ENCODE data around the gene PPM1L.
A peak's percentile ranks its signal among the peaks of the same experiment; 100 is the strongest.

Gene PPM1L

GRCh38 chr3:160753953-160754352 lies 2.1 kb upstream of the PPM1L start:
- peak overlapping the region; percentile 96 for H3K4me3 Mint-ChIP-seq
- no peaks in the 10 kb centered on the region for H3K36me3 Mint-ChIP-seq
- H3K27me3 Mint-ChIP-seq, result peaks cover 4% of the 10 kb centered on the region
- no peak overlapping the region for H3K27ac Mint-ChIP-seq
- H3K4me1 Mint-ChIP-seq (ENCODE audit: low read depth), result peaks cover 26% of the 10 kb centered on the region
- no peaks in the 10 kb centered on the region for H3K9me3 Mint-ChIP-seq (ENCODE audit: low read depth)

DNA sequence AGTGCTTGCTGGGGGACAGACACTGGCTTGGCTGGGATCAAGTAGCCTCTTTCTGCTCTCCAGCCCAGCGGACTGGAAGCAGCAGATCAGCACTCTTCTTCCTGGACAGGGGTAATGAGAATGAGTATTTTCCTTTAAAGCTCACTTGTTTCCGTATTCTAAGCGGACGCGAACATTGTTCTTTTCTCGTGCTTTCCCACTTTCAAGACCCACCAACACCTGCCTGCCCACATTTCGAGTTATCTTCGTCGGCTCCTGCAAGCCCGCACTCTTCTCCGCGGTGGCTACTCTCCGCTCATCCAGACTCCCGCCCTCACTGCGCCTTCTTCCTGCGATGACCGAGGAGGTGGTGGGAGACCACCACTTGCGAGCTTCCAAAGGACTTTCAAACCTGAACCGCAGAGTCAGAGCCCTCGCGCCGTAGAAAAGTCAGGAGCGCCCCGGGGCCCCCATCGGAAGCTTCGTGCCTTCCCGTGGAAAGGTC lies 1.6 kb upstream of the PPM1L start:
- Mint-ChIP-seq H3K9me3 (ENCODE audit: low read depth) (no peaks in the 10 kb centered on the region), H3K27me3 (peaks cover 7% of the 10 kb centered on the region), H3K36me3 (no peaks in the 10 kb centered on the region), H3K4me3 (peak overlapping the region; percentile 96), H3K27ac (peak overlapping the region; percentile 94), H3K4me1 (ENCODE audit: low read depth) (peaks cover 26% of the 10 kb centered on the region)

DNA sequence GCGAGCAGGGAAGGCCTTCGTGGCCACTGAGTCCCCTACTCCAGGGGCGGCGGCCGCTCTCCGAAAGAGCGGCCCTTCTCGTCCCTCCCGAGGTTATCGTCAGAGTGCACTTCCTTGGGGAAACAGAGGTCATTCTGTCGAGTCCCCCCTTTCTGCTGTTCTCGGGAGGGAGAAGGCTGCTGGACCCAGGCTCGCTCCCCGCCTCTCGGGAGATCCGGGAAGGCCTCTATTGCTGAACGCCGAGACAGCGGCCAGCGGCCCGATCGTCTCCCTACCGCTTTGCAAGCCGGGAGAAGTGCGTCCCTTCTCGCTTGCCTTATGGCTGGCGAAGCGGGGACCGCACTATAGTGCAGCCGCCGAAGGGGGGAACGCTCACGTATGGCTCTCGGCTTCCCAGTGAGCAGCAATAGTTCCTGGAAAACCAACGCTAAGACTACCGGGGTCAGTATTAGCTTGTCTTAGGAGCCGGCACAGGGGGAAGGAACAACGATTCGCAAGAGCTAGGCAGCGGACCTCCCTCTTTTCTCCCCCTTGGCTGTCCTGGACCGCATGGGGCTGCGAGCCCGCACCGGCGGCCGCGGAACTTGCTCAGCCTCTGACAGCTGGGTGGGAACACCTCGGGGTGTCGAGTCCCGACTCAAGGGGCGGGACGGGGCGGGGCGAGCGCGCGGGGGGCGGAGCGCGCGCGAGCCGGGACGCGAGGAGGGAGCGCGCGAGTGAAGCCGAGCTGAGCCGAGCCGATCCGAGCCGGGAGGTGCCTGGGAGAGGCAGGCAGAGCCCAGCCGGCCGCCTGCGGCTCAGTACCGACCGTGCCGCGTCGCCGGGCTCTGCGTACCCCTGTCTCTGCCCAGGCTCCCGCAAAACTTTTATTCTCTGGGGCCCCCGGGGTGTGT lies 930 bp upstream of the PPM1L start:
- peak overlapping the region; percentile 94 for H3K27ac Mint-ChIP-seq
- H3K4me3 Mint-ChIP-seq, result peak overlapping the region; percentile 96
- H3K27me3 Mint-ChIP-seq, result peaks cover 10% of the 10 kb centered on the region
- peaks cover 26% of the 10 kb centered on the region for H3K4me1 Mint-ChIP-seq (ENCODE audit: low read depth)
- H3K9me3 Mint-ChIP-seq (ENCODE audit: low read depth), result no peaks in the 10 kb centered on the region
- peaks cover 2% of the 10 kb centered on the region for H3K36me3 Mint-ChIP-seq

DNA sequence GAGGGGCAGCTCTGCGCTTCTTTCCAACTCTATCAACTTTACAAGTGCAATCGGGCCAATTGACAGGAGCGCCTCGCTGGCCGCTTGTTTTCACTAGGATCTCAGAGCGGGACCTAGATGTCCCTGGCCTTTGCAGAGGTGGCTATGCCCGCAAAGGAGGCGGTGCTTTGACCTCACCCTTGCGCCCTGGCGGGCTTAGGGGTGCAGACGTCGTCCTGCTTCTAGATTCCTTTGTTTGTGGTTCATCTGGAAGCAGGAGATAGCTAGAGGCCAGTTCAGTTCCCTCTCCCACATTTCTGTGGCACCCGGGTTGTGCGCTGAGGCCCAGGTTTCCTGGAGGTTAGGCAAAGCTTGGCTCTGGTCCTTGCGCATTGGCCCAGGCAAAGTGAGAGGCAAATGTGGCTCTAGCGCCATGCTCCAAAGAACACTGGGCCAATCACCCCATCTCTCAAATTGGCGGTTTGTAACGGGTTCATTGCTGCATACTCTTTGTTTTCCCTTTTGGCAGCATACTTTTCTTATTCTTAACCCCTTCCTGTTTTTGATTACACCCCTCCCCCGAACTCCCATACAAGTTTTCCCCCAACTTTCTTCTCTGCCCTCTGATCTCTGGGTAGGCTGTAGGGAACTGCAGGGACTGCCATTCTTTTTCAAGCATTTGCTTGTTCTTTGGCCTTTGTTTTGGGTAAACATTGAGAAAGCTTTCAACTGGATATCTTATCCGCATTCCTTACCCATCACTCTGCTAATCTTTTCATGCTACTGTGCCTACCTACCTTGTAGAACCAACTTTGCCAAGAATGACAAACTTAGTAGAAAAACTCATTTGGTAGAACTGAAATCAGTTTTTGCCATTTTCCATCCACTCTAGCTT lies 1.4 kb downstream of the PPM1L start:
- Mint-ChIP-seq H3K27me3 (peaks cover 14% of the 10 kb centered on the region), H3K4me1 (ENCODE audit: low read depth) (peaks cover 26% of the 10 kb centered on the region)

DNA sequence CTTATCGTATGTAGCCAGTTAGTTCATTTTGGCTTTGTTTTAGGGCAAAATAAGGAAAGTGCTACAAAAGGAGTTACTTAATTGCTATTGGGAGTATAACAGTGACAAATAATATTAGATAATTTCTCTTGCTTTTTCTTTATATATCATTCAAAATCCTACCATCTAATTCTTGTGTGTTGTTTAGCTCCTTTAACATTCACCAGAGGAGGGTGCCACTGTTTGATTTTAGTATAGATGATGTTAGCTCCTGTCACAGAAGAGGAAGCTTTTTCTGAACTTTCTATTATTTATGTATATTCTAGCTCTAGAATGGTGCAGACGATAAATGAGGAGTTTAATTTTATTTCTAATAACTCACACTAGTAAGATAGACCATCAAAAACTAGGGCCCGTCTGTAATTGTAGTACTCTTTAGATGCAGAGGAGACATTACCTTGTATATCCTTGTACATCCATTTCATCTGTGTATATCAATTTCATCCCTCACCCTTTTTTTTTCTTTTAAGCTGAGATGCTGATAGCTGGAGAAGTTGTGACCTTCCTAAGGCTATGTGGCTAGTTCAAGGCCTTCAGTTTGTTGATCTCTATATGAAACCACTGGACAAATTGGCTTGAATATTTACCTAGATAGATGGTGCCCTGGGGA lies 3.0 kb downstream of the PPM1L start:
- Mint-ChIP-seq H3K36me3 (peaks cover 8% of the 10 kb centered on the region), H3K4me3 (no peak overlapping the region), H3K27me3 (peaks cover 14% of the 10 kb centered on the region), H3K27ac (no peak overlapping the region), H3K4me1 (ENCODE audit: low read depth) (peaks cover 22% of the 10 kb centered on the region), H3K9me3 (ENCODE audit: low read depth) (no peaks in the 10 kb centered on the region)

More for the DNA sequence above, 1.4 kb downstream of the PPM1L start:
- Mint-ChIP-seq H3K9me3 (ENCODE audit: low read depth) (no peaks in the 10 kb centered on the region), H3K4me3 (peak overlapping the region; percentile 91), H3K36me3 (peaks cover 5% of the 10 kb centered on the region), H3K27ac (no peak overlapping the region)

DNA sequence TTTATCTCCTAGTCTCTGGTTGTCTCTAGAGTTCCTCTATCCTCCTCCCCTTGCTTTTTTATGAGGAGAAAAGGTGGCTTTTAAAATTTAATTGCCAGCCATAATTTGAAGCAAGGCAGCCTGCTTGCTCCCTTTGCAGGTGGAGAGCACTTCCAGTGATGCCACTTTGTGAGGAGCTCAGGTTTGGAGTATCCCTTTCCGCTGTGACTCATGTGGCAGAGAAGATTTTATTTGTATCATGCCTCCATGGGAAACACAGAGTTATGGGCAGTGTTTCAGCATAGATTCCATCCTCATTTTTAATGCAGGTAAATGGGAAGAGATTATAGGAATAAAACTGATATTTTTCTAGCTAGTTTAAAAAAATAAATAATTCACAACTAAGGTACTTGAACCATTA lies 7.0 kb downstream of the PPM1L start:
- Mint-ChIP-seq H3K4me1 (ENCODE audit: low read depth) (no peaks in the 10 kb centered on the region), H3K4me3 (no peak overlapping the region), H3K9me3 (ENCODE audit: low read depth) (no peaks in the 10 kb centered on the region), H3K27ac (no peak overlapping the region), H3K27me3 (peaks cover 11% of the 10 kb centered on the region), H3K36me3 (peaks cover 8% of the 10 kb centered on the region)

DNA sequence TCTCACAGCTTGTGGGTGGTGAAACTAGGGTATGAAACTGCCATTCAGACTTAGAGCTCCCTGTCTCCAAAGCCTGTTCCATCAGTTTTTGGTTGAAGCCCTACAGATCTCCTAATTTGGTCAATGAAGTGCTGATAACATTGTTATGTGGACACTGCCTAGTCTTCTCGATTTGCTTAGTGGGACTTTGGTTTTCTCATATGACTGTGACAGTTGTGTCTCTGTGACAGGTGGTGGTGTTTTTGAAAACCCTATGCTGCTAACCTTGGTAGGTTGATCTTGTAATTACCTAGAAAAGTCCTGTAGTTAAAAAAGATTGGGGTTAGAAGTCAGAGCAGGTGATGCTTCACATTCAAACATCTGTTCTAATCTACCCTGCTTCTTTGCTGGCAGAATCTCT lies 9.2 kb downstream of the PPM1L start:
- H3K4me3 Mint-ChIP-seq, result no peak overlapping the region
- H3K27ac Mint-ChIP-seq, result no peak overlapping the region
- peaks cover 8% of the 10 kb centered on the region for H3K27me3 Mint-ChIP-seq
- no peaks in the 10 kb centered on the region for H3K4me1 Mint-ChIP-seq (ENCODE audit: low read depth)
- H3K36me3 Mint-ChIP-seq, result peaks cover 9% of the 10 kb centered on the region
- no peaks in the 10 kb centered on the region for H3K9me3 Mint-ChIP-seq (ENCODE audit: low read depth)

GRCh38 chr3:160768031-160768430 lies 12.0 kb downstream of the PPM1L start:
- H3K36me3 Mint-ChIP-seq, result peaks cover 5% of the 10 kb centered on the region
- H3K27ac Mint-ChIP-seq, result no peak overlapping the region
- H3K9me3 Mint-ChIP-seq (ENCODE audit: low read depth), result no peaks in the 10 kb centered on the region
- peaks cover 4% of the 10 kb centered on the region for H3K27me3 Mint-ChIP-seq
- no peaks in the 10 kb centered on the region for H3K4me1 Mint-ChIP-seq (ENCODE audit: low read depth)
- no peak overlapping the region for H3K4me3 Mint-ChIP-seq

- Mint-ChIP-seq H3K4me3 (no peak overlapping the region), H3K36me3 (peaks cover 3% of the 10 kb centered on the region), H3K9me3 (ENCODE audit: low read depth) (no peaks in the 10 kb centered on the region), H3K27me3 (peaks cover 4% of the 10 kb centered on the region), H3K4me1 (ENCODE audit: low read depth) (peaks cover 5% of the 10 kb centered on the region), H3K27ac (no peak overlapping the region)
Observed at GRCh38 chr3:160768918-160769317, 12.9 kb downstream of the PPM1L start.

DNA sequence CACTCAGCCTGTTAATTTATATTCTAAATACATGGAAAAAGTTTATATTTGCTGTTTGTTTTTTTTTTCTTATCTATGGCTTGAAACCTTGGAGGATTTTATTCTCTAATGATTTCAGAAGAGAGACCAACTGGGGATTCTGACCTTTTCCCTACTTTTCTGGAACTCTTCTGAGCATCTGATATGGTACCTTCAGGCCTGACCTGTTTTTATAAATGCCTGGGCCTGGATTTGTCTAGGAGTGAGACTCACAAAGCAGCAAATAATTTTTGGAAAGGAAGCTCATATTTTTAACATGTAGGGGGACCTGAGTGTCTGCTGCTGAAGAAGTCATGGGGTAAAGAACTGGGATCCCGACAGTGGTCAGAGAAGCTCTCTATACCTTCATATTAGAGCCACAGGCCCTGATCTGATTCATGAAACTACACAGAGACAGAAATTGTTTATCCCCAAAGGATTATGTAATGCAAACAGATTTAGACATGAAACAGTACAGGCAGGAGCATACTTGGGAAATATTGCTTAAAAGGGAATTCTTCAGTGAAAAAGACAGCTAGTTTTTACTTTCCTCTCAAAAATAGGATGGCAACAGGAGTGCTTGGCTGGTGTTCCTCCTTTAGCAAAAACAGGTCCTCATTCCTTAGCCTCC lies 15.9 kb downstream of the PPM1L start:
- Mint-ChIP-seq H3K4me3 (no peak overlapping the region), H3K36me3 (peaks cover 3% of the 10 kb centered on the region), H3K27me3 (peaks cover 4% of the 10 kb centered on the region), H3K9me3 (ENCODE audit: low read depth) (no peaks in the 10 kb centered on the region), H3K27ac (no peak overlapping the region), H3K4me1 (ENCODE audit: low read depth) (peaks cover 7% of the 10 kb centered on the region)

GRCh38 chr3:160773722-160774121 lies 17.7 kb downstream of the PPM1L start:
- Mint-ChIP-seq H3K4me1 (ENCODE audit: low read depth) (peaks cover 7% of the 10 kb centered on the region), H3K9me3 (ENCODE audit: low read depth) (no peaks in the 10 kb centered on the region), H3K36me3 (peaks cover 3% of the 10 kb centered on the region), H3K27me3 (peaks cover 4% of the 10 kb centered on the region), H3K4me3 (no peak overlapping the region), H3K27ac (no peak overlapping the region)

DNA sequence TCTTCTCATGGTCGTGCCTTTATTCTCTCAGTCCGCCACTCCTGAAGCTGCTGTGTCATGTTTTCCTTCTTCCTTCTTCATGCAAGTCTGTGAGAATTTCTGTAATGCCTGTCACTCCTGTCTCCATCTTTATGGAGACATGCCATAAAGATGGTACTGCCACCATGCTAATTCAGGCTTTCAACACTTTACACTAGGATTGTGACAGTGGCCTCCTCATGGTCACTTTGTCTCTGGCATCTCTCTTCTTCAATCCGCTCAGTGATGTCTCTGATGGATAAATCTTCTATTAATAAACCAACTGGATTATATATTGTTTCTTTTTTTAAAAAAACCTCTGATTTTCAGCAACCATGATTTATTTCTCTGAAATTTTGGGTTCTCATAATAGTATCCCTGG lies 18.1 kb downstream of the PPM1L start:
- H3K4me1 Mint-ChIP-seq (ENCODE audit: low read depth), result peaks cover 7% of the 10 kb centered on the region
- peaks cover under 1% of the 10 kb centered on the region for H3K27me3 Mint-ChIP-seq
- no peaks in the 10 kb centered on the region for H3K36me3 Mint-ChIP-seq
- H3K27ac Mint-ChIP-seq, result no peak overlapping the region
- no peak overlapping the region for H3K4me3 Mint-ChIP-seq
- H3K9me3 Mint-ChIP-seq (ENCODE audit: low read depth), result no peaks in the 10 kb centered on the region

DNA sequence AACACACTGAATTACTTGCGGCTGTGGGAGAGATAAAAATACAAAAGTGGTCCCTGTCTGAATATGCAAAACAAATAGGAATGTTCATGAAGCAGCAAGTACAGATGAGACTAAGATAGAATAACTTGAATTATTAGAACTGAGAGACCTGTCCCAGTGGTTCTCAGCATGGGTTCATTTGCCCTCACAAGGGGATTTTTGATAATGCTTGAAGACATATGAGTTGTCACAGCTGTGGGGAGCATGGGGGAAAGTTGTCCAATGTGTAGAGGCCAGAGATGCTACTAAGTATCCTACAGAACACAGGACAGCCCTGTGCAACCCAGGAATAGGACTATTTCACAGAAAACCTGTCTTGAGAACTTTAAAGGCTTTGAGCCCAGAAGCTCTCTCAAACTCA lies 22.4 kb downstream of the PPM1L start:
- Mint-ChIP-seq H3K36me3 (no peaks in the 10 kb centered on the region), H3K27ac (no peak overlapping the region), H3K4me1 (ENCODE audit: low read depth) (peaks cover 7% of the 10 kb centered on the region), H3K9me3 (ENCODE audit: low read depth) (no peaks in the 10 kb centered on the region), H3K27me3 (no peaks in the 10 kb centered on the region), H3K4me3 (no peak overlapping the region)

DNA sequence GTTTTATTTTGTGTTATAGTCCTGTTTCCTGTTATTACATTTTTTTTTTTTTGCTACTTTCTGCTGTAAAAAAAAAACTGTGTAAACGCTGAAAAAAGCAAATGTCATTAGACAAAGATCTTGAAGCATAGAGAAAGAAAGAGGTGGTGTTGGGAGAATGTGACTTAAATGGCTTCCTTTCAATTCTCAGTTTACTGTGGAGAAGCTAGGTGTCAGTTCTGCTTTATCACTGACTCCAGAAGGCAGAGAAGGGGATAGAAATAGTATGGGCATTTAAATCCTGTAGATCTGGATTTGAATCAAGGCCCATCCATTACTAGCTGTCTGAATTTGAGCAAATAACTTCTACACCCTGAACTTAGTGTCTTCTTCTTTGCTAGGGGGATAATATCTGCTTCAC lies 23.0 kb downstream of the PPM1L start:
- no peaks in the 10 kb centered on the region for H3K27me3 Mint-ChIP-seq
- H3K4me1 Mint-ChIP-seq (ENCODE audit: low read depth), result peaks cover 1% of the 10 kb centered on the region
- no peak overlapping the region for H3K4me3 Mint-ChIP-seq
- no peak overlapping the region for H3K27ac Mint-ChIP-seq
- H3K36me3 Mint-ChIP-seq, result no peaks in the 10 kb centered on the region
- no peaks in the 10 kb centered on the region for H3K9me3 Mint-ChIP-seq (ENCODE audit: low read depth)

Data from activated naive CD8-positive, alpha-beta T cell (primary cell).